ENCODE measurements around the gene LMNA. TPM values are rescaled to one million over a fixed set of nuclear protein-coding genes. Genes with fewer than 3 reads are reported as not detected.

The LMNA gene
- polyA plus RNA-seq, 3 donors, result 16.5 to 45.5 (median 24.7) TPM

DNA sequence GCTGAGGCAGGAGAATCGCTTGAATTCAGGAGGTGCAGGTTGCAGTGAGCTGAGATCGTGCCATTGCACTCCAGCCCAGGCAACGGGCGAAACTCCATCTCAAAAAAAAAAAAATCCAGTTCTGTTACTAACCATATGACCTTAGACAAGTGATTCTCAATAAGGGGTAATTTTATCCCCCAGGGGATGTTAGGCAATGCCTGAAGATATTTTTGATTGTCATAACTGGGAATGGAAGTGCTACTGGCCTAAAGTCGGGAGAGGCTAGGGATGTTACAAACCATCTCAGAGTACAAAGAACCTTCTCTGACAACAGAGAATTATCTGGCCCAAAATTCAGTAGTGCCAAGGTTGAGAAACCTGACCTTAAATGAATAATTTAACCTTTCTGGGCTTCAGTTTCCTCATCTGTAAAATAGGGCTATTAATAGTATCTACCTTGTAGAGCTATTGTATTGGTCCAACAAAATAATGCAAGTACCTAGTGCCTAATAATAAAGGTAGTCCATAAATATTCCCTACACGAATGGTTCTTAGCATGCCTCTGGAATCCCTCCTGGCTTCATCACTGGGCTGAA, 5.8 kb upstream of the LMNA start:
- WGBS (ENCODE audit: insufficient coverage), result 94% methylated on average over 2 of the region's 6 CpGs
- peaks cover 20 to 28% of the 10 kb centered on the region in 2 donors for H3K4me1 ChIP-seq (ENCODE audit: control insufficient read depth in 1 of 2, insufficient read depth in 2 of 2, low read length in 2 of 2)
- no peaks in the 10 kb centered on the region for H3K36me3 ChIP-seq (replicated peaks in 1 of 2; ENCODE audit: control insufficient read depth in 1 of 2, insufficient read depth in 2 of 2, low read length in 2 of 2)
- H3K9ac ChIP-seq (ENCODE audit: insufficient read depth, low read length, poor library complexity, severe bottlenecking), result no peak overlapping the region
- Mint-ChIP-seq H3K4me3 (peak overlapping the region in 1 of 2 donors; percentile 92), H3K9me3 (peaks cover 0 to 34% (median 20%) of the 10 kb centered on the region in 7 donors), H3K36me3 (peaks cover 12 to 22% of the 10 kb centered on the region in 2 donors), H3K27me3 (ENCODE audit: low read depth in 3 of 3) (peaks cover 96 to 100% (median 98%) of the 10 kb centered on the region in 3 donors), H3K27ac (peak overlapping the region in 2 of 7 donors; percentile 52 to 72), H3K4me1 (peaks cover 36% of the 10 kb centered on the region)
- no peak overlapping the region for H3K4me2 ChIP-seq (replicated peaks; ENCODE audit: extremely low read depth, low read length, poor library complexity, severe bottlenecking)
- H3K9me3 ChIP-seq (replicated peaks in 1 of 2; ENCODE audit: control insufficient read depth in 1 of 2, insufficient read depth in 1 of 2, low read length in 2 of 2), result peaks cover 0 to 10% of the 10 kb centered on the region in 2 donors
- no peak overlapping the region for H2AFZ ChIP-seq (ENCODE audit: insufficient read depth, low read depth, low read length, poor library complexity, severe bottlenecking)
- TF ChIP-seq CTCF (IDR thresholded peaks at IDR 0.05), result no peak
- no peak overlapping the region for H3K4me3 ChIP-seq (replicated peaks in 1 of 3; ENCODE audit: low read depth in 2 of 3, low read length in 3 of 3)
- intact Hi-C loops (cut with micrococcal nuclease), result no loop called here
- H4K20me1 ChIP-seq (ENCODE audit: insufficient read depth, low read length), result no peaks in the 10 kb centered on the region
- no peaks in the 10 kb centered on the region for H3K79me2 ChIP-seq (ENCODE audit: insufficient read depth, low read length)
- H3K27ac ChIP-seq (ENCODE audit: low read depth in 1 of 2, low read length in 2 of 2), result no peak overlapping the region
- no peak for DNase-seq
- H3K27me3 ChIP-seq (ENCODE audit: control insufficient read depth in 2 of 2, insufficient read depth in 2 of 2, low read length in 2 of 2), result peaks cover 78 to 100% of the 10 kb centered on the region in 2 donors

- Histone ChIP-seq H3K9ac (ENCODE audit: insufficient read depth, low read length, poor library complexity, severe bottlenecking) (no peak overlapping the region), H3K27ac (ENCODE audit: low read depth in 1 of 2, low read length in 2 of 2) (no peak overlapping the region), H3K27me3 (ENCODE audit: control insufficient read depth in 2 of 2, insufficient read depth in 2 of 2, low read length in 2 of 2) (peaks cover 80 to 100% of the 10 kb centered on the region in 2 donors), H3K36me3 (replicated peaks in 1 of 2; ENCODE audit: control insufficient read depth in 1 of 2, insufficient read depth in 2 of 2, low read length in 2 of 2) (no peaks in the 10 kb centered on the region), H2AFZ (ENCODE audit: insufficient read depth, low read depth, low read length, poor library complexity, severe bottlenecking) (no peak overlapping the region), H4K20me1 (ENCODE audit: insufficient read depth, low read length) (peaks cover 8% of the 10 kb centered on the region), H3K4me1 (ENCODE audit: control insufficient read depth in 1 of 2, insufficient read depth in 2 of 2, low read length in 2 of 2) (peaks cover 25 to 29% of the 10 kb centered on the region in 2 donors), H3K9me3 (replicated peaks in 1 of 2; ENCODE audit: control insufficient read depth in 1 of 2, insufficient read depth in 1 of 2, low read length in 2 of 2) (peaks cover 0 to 17% of the 10 kb centered on the region in 2 donors), H3K4me3 (replicated peaks in 1 of 3; ENCODE audit: low read depth in 2 of 3, low read length in 3 of 3) (no peak overlapping the region), H3K79me2 (ENCODE audit: insufficient read depth, low read length) (no peaks in the 10 kb centered on the region), H3K4me2 (replicated peaks; ENCODE audit: extremely low read depth, low read length, poor library complexity, severe bottlenecking) (no peak overlapping the region)
- H3K27ac Mint-ChIP-seq, result no peak overlapping the region
- TF ChIP-seq CTCF (IDR thresholded peaks at IDR 0.05), result no peak
- H3K9me3 Mint-ChIP-seq, result peaks cover 0 to 38% (median 22%) of the 10 kb centered on the region in 7 donors
- H3K36me3 Mint-ChIP-seq, result peaks cover 11 to 19% of the 10 kb centered on the region in 2 donors
- peaks cover 33% of the 10 kb centered on the region for H3K4me1 Mint-ChIP-seq
- WGBS (ENCODE audit: insufficient coverage), result no CpG with 5 or more reads among the region's 2 CpGs
- peak overlapping the region in 1 of 2 donors; percentile 72 for H3K4me3 Mint-ChIP-seq
- H3K27me3 Mint-ChIP-seq (ENCODE audit: low read depth in 3 of 3), result peaks cover 97 to 100% (median 99%) of the 10 kb centered on the region in 3 donors
- intact Hi-C loops (cut with micrococcal nuclease), result no loop called here
- no peak for DNase-seq
Observed at GRCh38 chr1:156110252-156110651, 4.3 kb upstream of the LMNA start.

Measured in CD14-positive monocyte (primary cell).